ENCODE data around the gene ARRDC3.

Gene ARRDC3

DNA sequence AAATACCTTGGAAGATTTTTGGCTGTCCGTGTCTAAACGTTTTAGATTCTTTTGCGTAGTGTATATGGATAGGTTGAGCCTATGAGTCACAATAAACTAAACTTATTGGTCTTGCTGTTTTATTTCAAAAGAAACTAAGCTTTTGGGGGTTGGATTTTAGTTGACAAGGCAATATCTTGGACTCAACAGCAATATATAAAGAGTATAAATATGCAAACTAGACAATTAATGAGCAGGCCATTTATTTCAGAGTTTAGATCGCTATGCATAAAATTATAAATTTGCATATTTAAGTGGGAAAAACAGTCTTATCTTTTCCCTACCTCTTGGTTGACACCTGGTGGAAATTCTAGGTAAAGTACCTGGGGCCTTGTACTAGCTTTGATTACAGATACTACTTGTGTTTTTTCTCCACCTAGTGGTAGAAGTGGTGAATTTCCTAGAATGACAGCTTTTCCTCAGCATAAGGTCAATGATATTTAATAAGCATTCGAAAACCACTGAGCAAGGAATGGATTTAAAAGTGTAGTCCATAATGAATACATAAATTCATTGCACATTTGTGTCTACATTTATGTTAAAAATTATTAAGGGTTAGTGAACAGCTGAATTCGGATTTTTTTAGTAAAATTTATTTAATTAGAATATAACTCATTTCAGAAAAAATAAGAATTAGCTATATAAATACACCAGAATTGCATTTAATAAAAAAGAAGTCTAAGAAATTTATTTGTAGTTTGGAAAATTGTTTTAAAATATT lies 1.7 kb upstream of the ARRDC3 start:
- peak; percentile 96 for DNase-seq (ENCODE audit: low spot score)

DNA sequence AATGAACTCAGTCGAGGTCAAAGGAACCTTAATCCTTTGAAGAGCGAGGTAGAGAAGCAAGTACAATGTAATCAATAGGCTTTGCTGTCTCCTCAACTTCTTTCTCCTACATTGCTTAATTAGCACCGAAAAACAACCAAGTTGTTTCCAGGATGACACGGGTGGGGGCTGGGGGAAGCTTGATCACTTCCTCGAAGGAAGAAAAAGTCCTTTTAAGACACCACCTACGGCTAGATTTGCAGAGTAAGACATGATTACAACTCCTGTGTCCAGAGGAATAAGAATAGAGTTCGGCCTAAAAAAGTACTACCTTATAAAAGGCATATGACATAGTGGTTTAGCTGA lies 811 bp upstream of the ARRDC3 start:
- DNase-seq (ENCODE audit: low spot score) = peak; percentile 53

DNA sequence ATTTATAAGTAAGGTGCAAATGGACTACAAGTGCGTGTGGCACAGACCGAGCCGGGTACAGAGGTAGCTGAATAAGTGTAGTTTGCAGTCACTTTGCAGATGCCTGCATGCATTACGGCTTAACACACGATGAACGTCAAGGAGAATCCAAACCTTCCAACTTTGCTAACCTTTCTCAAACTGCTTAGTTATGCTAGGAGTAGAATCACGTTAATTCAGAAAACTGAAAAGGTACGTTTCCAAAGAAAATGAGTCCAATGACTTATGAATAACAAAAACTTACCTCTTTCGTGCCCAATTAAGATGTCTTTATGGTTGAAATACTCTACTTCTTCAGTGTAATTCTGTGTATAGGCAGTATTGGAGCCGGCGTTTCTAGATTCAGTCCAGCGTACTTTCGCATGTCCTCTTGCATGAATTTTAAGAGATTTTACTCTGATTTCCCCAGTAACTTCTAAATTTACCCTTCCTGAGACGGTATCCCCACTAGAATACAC lies 539 bp downstream of the ARRDC3 start:
- DNase-seq (ENCODE audit: low spot score) = peak; percentile 79

DNA sequence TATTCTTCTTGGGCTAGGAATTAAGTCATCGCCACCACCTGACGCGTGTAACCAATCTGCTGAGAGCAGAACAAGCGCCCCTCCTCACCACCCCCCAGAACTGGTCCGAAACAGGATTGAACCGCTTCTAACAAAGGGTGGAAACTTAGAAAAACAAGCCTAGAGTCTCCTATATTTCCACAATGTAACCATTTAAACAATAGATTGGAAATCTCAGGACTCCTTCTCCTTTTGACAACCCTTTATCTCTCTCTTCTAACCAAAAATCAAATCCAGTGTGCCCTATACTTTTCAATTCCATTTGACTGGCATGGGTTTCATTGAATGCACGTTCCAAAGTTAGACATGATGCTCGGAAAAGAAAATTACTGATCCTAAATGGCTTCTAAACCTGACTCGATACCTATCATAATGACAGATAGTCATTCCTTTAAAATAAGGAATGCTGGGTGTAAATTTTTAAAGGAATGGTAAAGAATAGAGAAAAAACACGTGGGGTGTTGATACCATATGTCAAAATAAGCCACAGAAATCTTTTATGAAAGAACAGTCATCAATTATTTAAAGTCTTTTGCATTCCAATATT lies 1.2 kb downstream of the ARRDC3 start:
- peak; percentile 94 for DNase-seq (ENCODE audit: low spot score)

DNA sequence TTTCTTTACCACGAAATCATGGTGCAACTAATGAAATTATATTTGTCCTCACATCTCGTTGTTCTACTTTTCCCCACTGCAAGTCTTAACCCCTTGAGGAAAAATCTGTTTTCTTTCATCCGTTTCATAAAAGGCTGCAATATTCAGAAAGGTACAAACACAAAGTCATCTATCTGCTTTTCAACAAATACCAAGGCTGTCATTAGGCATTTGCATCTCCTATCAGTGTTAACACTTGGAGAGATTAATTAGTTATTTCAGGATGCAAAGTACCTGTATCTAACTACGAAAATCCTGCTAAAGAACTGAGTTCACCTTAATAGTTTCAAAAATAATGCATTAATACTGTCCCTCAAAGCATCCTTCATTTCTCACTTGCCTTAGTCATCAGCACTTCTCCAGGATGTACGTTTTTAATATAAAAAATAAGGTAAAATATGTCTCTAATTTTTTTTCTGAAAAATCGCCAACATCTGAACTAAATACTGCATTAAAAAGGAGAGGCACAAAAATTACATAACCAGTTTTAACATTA lies 1.8 kb downstream of the ARRDC3 start:
- DNase-seq (ENCODE audit: low spot score) = no peak

DNA sequence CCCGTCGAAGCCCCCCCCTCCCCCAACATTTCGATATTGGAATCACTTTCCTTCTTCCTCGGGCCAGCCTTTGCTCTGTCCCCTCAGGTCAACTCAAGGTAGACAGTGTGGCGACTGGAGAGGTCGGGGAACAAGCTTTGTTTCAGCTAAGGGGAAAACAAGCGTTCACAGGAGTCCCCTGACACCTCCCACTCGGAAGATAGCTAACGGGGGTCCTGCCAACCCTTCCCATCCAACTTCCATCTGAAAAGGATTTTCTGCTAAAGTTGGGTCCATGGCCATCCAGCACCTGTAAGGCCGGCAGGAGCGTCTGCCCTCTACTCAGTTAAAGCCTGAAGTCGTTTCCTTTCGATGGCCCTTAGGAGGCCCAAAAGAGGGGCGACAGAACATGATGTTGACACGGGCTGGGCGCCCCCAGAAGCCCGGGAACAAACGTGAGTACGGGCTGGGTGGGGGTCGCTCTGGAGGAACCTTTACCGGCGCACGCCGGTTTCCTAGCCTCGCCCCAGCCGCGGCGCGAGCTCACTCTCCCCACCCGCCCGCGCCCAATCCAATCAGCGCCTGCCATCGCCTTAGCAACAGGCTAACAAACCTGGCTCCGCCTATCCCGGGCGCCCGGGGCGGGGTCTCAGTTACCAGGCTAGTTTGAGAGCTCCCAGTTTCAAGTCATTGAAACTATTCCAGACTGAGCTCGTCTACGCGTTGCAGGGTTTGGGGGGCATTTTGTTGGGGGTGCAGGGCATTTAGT lies 2.5 kb downstream of the ARRDC3 start:
- DNase-seq (ENCODE audit: low spot score) = peak; percentile 98

DNA sequence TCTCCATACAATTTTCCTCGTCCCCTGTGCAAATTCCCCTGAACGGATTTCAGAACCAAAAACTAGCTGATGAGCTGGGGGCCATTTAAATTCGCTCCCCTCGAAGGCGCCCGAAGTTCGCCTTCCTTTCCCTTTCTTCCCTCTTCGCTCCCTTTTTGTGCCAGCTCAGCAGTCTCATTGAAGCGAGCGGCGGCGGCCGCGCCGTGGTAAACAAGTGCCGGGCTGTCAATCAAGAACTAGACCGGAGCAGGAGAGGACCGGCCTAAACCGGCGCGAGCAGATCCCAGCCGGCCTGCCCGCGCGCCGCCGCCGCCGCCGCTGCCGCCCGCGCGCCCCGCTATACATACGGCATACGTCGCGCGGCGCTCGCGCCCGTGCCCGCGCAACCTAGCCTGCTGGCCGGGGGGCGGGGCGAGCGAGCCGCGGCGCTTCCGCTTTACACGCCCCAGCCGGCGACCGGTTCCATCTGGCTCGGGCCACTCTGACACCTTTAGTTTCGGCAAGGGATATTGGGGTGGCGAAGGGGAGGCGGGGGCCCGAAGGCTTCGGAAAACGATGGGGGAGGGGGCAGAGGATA lies 3.1 kb downstream of the ARRDC3 start:
- DNase-seq (ENCODE audit: low spot score) = peak; percentile 91

DNA sequence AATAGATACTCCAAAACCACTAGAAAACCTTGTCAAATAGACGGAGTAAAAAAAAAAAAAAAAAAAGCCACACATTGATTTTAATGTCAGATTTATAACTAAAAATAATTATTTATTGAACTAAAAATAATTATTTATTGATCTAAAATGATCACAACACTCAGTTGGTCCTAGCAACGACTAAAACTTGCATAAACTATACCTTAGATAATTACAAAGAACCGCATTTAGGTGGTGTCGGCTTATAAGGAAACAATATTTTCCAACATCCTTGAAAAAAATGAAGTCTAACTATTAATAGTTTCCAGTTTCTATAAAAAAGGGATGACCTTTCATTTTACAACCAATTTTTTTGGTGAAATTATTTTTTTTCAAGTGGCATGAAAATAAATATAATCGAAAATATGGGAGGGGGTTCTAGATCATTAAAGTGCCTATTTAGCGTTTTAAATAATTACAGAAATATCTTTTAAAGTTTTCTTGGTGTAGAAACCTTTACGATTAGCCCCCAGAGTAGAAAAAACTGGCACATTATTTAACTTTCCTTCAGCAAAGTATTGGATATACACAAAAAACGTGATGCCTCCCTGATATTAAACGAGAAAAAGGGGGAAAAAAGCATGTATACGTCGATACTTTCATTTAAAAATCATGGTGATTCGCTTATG lies 3.7 kb downstream of the ARRDC3 start:
- no peak for DNase-seq (ENCODE audit: low spot score)

DNA sequence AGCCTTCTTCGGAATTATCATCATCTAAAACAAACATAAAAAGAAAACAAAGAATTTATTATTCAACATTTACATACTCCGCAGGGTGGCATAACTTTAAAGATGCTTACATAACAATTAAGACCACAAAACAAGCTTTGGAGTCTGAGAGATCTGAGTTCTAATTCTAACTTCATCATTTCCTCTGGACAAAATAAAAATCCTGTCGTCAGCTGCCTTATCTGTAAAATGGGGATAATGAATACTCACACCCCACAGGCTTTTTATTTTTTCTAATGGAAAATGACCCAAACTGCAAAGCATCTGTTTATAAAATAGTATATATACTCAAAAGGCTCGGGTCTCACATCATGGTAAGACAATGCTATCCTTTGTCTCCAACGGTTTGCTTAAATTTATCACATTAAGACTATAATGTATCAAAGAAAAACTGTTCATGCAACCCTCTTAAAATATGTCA lies 4.3 kb downstream of the ARRDC3 start:
- DNase-seq (ENCODE audit: low spot score) = no peak

DNA sequence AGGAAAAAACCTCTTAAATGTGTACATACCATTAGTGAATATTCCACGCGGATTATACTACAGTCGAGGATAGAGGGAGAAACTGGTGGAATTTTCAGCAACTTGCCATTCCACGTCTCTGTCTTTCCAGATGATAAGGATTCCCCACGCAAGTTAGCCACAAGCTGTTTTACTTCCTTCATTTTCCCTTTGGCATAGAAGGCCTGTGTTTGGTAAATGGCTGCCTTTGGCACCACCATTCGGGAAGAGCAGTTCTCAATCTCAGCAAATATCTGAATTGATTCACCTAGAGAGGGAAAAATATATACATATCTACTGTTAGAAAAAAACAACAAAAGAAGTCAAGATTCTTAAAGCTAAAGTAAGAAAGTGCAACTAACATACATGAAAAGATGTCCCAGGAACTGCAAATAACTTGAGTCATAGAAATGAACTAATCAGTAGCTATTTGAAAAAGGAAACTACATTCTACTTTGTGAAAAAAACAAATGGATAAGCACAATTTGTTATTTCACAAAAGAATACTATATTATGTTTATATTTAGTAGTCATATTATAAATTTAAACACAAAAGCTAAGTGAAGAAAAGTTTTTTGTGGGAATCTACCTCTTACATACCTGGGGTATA lies 8.1 kb downstream of the ARRDC3 start:
- DNase-seq (ENCODE audit: low spot score) = peak; percentile 30

DNA sequence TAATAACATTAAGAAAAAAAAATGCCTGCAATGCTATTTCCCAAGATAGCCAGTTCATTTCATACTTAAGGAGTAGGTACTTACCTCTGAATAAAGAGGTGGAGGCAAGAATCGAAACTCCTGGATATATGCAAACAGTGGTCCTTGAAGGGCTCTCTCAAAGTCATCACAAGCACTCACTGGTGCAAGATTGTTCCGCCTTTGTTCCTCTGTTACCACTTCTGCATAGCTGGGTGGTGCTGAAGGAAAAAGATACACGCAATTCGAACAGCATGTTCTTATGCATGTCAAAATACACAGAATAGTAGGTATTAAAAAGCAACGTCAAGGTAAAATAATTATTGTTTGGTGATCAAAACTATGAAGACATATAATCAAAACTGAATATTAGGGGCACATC lies 9.5 kb downstream of the ARRDC3 start:
- DNase-seq (ENCODE audit: low spot score) = no peak

DNA sequence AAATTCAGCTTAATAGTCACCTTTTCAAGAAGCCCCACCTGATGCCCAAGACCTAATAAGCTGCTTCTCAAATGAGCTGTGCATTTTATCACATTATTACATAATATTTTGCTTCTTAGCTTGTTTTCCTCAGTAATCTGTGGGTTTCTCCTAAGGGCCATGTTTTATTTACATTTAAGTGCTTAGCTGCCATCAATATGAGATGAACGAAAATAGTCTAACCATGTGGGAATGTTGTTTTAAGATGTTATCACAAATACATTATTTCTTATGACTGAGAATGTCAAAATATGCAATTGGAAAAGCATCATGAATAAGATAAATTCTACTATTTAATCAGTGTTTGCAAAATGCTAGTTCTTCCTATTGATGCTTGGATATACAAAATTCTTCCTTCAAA lies 10.1 kb downstream of the ARRDC3 start:
- no peak for DNase-seq (ENCODE audit: low spot score)

DNA sequence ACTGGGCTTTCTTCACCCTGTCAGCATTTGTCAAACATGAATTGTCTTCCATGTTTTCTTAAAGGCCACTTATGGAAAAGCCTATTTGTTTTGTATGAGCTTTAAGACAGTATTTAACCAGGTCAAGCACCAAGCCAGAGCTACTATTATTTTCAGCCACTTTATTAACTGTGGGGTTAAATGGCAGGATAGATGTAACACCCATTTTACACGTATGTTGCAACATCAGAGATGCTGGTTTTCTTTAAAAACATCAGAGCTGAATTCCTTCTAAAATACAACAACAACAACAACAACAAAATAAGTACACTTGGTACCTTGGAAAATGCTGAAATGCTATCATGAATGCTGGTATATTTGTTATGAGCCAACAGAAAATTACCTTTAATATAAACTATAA lies 13.6 kb downstream of the ARRDC3 start:
- DNase-seq (ENCODE audit: low spot score) = no peak

DNA sequence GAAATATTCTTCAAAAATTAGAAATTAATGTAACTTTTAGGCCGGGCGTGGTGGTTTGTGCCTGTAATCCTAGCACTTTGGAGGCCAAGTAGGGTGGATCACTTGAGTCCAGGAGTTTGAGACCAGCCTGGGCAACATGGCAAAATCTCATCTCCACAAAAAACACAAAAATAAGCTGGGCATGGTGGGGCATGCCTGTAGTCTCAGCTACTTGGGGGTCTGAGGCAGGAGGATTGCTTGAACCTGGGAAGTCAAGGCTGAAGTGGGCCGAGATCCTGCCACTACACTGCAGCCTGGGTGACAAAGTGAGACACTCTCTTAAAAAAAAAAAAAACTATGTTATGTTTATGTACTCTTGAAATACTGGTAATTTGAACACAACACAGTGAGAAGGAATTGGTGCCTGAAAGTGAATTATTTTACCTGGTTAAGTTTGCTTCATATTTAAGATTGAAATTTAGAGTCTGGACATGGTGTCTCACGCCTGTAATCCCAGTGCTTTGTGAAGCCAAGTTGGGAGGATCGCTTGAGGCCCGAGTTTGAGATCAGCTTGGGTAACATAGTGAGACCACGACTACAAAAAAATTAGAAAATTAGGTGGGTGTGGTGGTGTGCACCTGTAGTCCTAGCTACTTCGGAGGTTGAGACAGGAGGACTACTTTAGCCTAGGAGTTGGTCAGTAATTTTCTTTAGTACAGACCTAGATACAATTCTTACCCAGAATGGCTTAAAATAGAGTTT lies 15.0 kb downstream of the ARRDC3 start:
- DNase-seq (ENCODE audit: low spot score) = no peak

DNA sequence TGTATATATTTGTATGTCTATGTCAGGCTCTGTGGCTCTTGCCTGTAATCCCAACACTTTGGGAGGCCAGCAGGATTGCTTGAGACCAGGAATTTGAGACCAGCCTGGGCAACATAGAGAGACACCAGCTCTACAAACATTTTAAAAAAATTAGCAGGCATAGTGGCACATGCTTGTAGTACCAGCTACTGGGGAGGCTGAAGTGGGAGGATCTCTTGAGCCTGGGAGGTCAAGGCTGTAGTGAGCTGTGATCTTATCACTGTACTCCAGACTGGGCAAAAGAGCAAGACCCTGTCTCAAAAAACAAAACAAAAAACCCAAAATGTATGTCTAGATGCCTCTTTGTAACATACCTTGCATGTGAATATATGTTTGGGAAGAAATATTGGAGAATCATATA lies 15.8 kb downstream of the ARRDC3 start:
- DNase-seq (ENCODE audit: low spot score) = no peak

DNA sequence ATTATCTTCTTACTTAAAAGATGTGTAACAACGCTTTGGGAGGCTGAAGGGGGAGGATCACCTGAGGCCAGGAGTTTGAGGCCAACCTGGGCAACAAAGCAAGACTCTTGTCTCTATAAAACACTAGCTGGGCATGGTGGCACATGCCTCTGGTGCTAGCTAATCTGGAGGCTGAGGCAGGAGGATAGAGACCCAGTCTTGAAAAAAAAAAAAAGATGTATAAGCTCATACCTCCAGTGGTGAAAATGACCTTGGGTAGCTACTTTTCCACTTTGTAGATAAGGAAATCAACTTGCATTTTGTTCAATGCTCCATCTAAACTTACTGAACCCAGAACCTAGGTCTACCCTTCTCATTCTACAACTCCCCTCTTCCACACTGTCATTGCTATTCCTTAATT lies 16.6 kb downstream of the ARRDC3 start:
- DNase-seq (ENCODE audit: low spot score) = no peak

DNA sequence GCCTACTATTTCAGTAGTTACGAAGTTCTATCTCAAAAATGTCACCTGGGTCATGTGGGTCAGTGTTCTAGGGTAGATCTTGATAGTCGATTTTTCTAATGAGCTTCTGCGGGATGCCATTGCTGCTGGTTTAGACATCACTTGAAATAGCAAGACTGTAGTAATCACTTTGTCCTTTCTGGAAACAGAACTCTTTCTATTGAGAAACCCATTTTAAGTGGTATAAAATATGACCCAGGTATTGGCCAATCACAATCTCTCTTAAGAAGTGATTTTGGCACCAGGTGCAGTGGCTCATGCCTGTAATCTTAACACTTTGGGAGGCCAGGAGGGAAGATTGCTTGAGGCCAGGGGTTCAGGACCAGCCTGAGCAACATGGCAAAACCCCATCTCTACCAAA lies 17.6 kb downstream of the ARRDC3 start:
- DNase-seq (ENCODE audit: low spot score) = no peak

DNA sequence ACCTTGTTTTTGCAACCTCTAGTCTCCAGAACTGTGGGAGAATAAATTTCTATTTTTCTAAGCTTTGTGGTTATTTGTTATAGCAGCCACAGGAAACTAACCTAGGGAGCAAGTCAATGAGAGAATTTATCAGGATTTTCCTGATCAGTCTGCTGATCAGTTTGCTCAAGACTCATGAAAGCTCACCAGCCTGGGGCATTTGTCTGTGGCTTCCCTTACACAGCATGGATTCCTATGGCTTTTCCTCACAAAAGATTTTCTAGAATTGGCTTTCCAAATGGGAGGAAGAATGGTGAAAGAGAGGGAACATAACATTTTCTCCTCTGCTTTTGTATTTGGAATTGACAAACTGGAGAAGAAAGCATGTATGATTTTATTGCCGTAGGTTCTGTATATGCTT lies 20.2 kb downstream of the ARRDC3 start:
- DNase-seq (ENCODE audit: low spot score) = no peak

DNA sequence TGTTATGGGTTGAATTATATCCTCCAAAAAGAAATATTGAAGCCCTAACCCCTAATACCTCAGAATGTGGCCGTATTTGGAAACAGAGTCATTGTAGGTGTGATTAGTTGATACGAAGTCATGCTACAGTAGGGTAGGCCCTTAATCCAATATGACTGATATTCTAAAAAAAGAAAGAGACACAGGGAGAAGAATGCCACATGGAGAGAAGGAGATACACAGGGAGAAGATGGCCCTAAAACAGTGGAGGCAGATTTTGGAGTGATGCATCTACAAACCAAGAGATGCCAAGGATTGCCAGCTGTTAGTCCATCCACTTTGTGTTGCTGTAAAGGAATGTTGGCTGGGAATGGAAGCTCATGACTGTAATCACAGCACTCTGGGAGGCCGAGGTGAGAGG lies 21.3 kb downstream of the ARRDC3 start:
- no peak for DNase-seq (ENCODE audit: low spot score)

DNA sequence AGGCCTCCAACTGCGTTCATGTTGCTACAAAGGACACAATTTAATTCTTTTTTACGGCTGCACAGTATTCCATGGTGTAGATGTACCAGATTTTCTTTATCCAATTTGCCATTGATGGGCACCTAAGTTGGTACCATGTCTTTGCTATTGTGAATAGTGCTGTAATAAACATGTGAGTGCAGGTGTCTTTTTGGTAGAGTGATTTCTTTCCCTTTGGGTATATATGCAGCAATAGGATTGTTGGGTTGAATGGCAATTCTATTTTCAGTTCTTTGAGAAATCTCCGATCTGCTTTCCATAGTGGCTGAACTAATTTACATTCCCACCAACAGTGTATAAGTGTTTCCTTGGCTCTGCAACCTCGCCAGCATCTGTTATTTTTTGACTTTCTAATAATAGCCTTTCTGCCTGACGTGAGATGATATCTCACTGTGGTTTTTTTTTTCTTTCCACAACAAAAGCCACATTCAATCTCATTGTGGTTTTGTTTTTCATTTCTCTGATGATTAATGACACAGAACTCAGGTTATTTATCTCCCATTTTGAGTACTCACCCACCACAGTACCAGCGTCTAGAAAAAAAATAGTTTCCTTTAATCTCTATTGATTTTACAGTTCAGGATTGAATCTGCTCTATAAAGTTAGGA lies 21.9 kb downstream of the ARRDC3 start:
- DNase-seq (ENCODE audit: low spot score) = no peak

Measured in cerebellar cortex (tissue), 1 donor.